ENCODE measurements around the gene OXCT1. TPM values are rescaled to one million over a fixed set of nuclear protein-coding genes. Genes with fewer than 3 reads are reported as not detected.

Gene OXCT1
- total and polyA plus RNA-seq, 9 of the 15 experiments (the other 6 are each of a cell fraction or from before 2014, with no cell fraction given): 24.7 to 61.2 (median 41.9) TPM

GRCh38 chr5:41776435-41776834 is 93.8 kb downstream of the OXCT1 start:
- no peak for FAIRE-seq
- no peak for ATAC-seq
- in situ Hi-C loops (cut with MboI) (no loop called here), intact Hi-C loops (cut with micrococcal nuclease) (no loop called here)
- POLR2A ChIA-PET: interaction anchor here (0.6 to 1.2 kb wide), 2 partner anchors 17 to 91 kb away, joined by 3 read pairs; no protein-coding TSS in a partner anchor
- TF ChIP-seq ZNF785 (CRISPR knock-in tag; IDR thresholded peaks at IDR 0.05) (no peak), BRF1 (IDR thresholded peaks at IDR 0.05; ENCODE audit: borderline replicate concordance, extremely low read depth, insufficient read length) (no peak), ZNF655 (CRISPR knock-in tag; IDR thresholded peaks at IDR 0.05) (no peak), CCNT2 (IDR thresholded peaks at IDR 0.05; ENCODE audit: borderline replicate concordance, extremely low read depth, insufficient read length, low read depth, low read length) (no peak)
- CTCF ChIA-PET (ENCODE audit: low intra/inter-chr PET ratio): no interaction called here
- no peaks in the 10 kb centered on the region for H3K27me3 ChIP-seq (ENCODE audit: control insufficient read depth in 2 of 2, insufficient read depth in 2 of 2, low read length in 2 of 2)
- no peak for DNase-seq (ENCODE audit: extremely low read depth in 1 of 4, low spot score in 3 of 4)
- no peak overlapping the region for H3K4me3 ChIP-seq
- no peaks in the 10 kb centered on the region for H4K20me1 ChIP-seq (replicated peaks; ENCODE audit: control insufficient read depth, insufficient read depth, low read length)
- no peaks in the 10 kb centered on the region for H3K36me3 ChIP-seq (ENCODE audit: control insufficient read depth, insufficient read depth, low read length)
- no peaks in the 10 kb centered on the region for H3K79me2 ChIP-seq (ENCODE audit: control insufficient read depth, insufficient read depth, low read length)
- H2AFZ ChIP-seq (ENCODE audit: low read depth, low read length): no peak overlapping the region
- H3K4me2 ChIP-seq (ENCODE audit: insufficient read depth, low read length): no peak overlapping the region
- no TSS peak for BruUV-seq (replicated peaks)
- H3K27ac ChIP-seq (ENCODE audit: extremely low read depth, low read depth, low read length): no peak overlapping the region
- no peaks in the 10 kb centered on the region for H3K9me3 ChIP-seq (replicated peaks; ENCODE audit: control insufficient read depth, insufficient read depth, low read depth, low read length)
- 41% methylated on average over 2 of the region's 2 CpGs for WGBS (ENCODE audit: insufficient coverage, low coverage, missing lambda C conversion rate)
- no peaks in the 10 kb centered on the region for H3K4me1 ChIP-seq (replicated peaks in 1 of 2; ENCODE audit: control insufficient read depth in 2 of 2, insufficient read depth in 2 of 2, low read length in 2 of 2)
- no peak overlapping the region for H3K9ac ChIP-seq (ENCODE audit: insufficient read depth in 1 of 2, low read depth in 2 of 2, low read length in 2 of 2)
- no peaks in the 10 kb centered on the region for H3K9me1 ChIP-seq (ENCODE audit: control insufficient read depth, insufficient read depth, low read length)

GRCh38 chr5:41773799-41774198 is 96.4 kb downstream of the OXCT1 start:
- CTCF ChIA-PET (ENCODE audit: low intra/inter-chr PET ratio): no interaction called here
- H3K4me1 ChIP-seq (replicated peaks in 1 of 2; ENCODE audit: control insufficient read depth in 2 of 2, insufficient read depth in 2 of 2, low read length in 2 of 2): no peaks in the 10 kb centered on the region
- no peaks in the 10 kb centered on the region for H3K9me3 ChIP-seq (replicated peaks; ENCODE audit: control insufficient read depth, insufficient read depth, low read depth, low read length)
- no peak overlapping the region for H3K4me2 ChIP-seq (ENCODE audit: insufficient read depth, low read length)
- intact Hi-C loops (cut with micrococcal nuclease): no loop called here
- no peak overlapping the region for H2AFZ ChIP-seq (ENCODE audit: low read depth, low read length)
- H3K79me2 ChIP-seq (ENCODE audit: control insufficient read depth, insufficient read depth, low read length): no peaks in the 10 kb centered on the region
- WGBS (ENCODE audit: insufficient coverage, low coverage, missing lambda C conversion rate): 18% methylated on average over 1 of the region's 1 CpG
- BruUV-seq (replicated peaks): no TSS peak
- no peaks in the 10 kb centered on the region for H3K27me3 ChIP-seq (ENCODE audit: control insufficient read depth in 2 of 2, insufficient read depth in 2 of 2, low read length in 2 of 2)
- H3K4me3 ChIP-seq: no peak overlapping the region
- ATAC-seq: no peak
- H3K27ac ChIP-seq (ENCODE audit: extremely low read depth, low read depth, low read length): no peak overlapping the region
- H3K36me3 ChIP-seq (ENCODE audit: control insufficient read depth, insufficient read depth, low read length): no peaks in the 10 kb centered on the region
- no peak for DNase-seq (ENCODE audit: extremely low read depth in 1 of 4, low spot score in 3 of 4)
- no peaks in the 10 kb centered on the region for H4K20me1 ChIP-seq (replicated peaks; ENCODE audit: control insufficient read depth, insufficient read depth, low read length)
- in situ Hi-C loops (cut with MboI): no loop called here
- POLR2A ChIA-PET: interaction anchor here (2.1 kb wide), 1 partner anchor 8 kb away, joined by 8 read pairs; no protein-coding TSS in a partner anchor
- no peak overlapping the region for H3K9ac ChIP-seq (ENCODE audit: insufficient read depth in 1 of 2, low read depth in 2 of 2, low read length in 2 of 2)
- no peak for FAIRE-seq
- H3K9me1 ChIP-seq (ENCODE audit: control insufficient read depth, insufficient read depth, low read length): no peaks in the 10 kb centered on the region
- no peak for TF ChIP-seq ETS1 (conservative IDR thresholded peaks at IDR 0.05; ENCODE audit: control insufficient read depth, low read depth, low read length)
- no peak for TF ChIP-seq ZNF212 (CRISPR knock-in tag; IDR thresholded peaks at IDR 0.05)
- TF ChIP-seq ETV6 (IDR thresholded peaks at IDR 0.05; ENCODE audit: borderline replicate concordance in 1 of 2, low read depth in 2 of 2, low read length in 1 of 2): no peak
- TF ChIP-seq ETV6 (CRISPR knock-in tag; IDR thresholded peaks at IDR 0.05; ENCODE audit: borderline replicate concordance): no peak
- TF ChIP-seq HINFP (tag; conservative IDR thresholded peaks at IDR 0.05; ENCODE audit: low read depth): no peak
- TF ChIP-seq ZNF347 (CRISPR knock-in tag; IDR thresholded peaks at IDR 0.05; ENCODE audit: low read depth): no peak
- no peak for TF ChIP-seq ASH1L (IDR thresholded peaks at IDR 0.05; ENCODE audit: borderline replicate concordance, low read depth, partially characterized antibody)
- no peak for TF ChIP-seq SP1 (CRISPR knock-in tag; IDR thresholded peaks at IDR 0.05)

Data from K562 (cell line).